ENCODE results near the gene PAFAH1B2. TPM values are rescaled to one million over a fixed set of nuclear protein-coding genes. Genes with fewer than 3 reads are reported as not detected.

The PAFAH1B2 gene
- total RNA-seq, 1 donor from 2014 or later: 161 TPM

GRCh38 chr11:117189941-117190544 is 46.0 kb downstream of the PAFAH1B2 start:
- Mint-ChIP-seq H3K4me1 (ENCODE audit: low read depth, unreplicated experiment) (no peaks in the 10 kb centered on the region), H3K27me3 (ENCODE audit: unreplicated experiment) (peaks cover 1% of the 10 kb centered on the region), H3K36me3 (ENCODE audit: unreplicated experiment) (peaks cover 4% of the 10 kb centered on the region), H3K9me3 (ENCODE audit: unreplicated experiment) (no peaks in the 10 kb centered on the region), H3K27ac (ENCODE audit: unreplicated experiment) (no peak overlapping the region), H3K4me3 (ENCODE audit: unreplicated experiment) (no peak overlapping the region)
- DNase-seq: peak; percentile 8
- TF ChIP-seq CTCF (IDR thresholded peaks at IDR 0.05; ENCODE audit: partially characterized antibody, unreplicated experiment): no peak

GRCh38 chr11:117191680-117192400 is 47.8 kb downstream of the PAFAH1B2 start:
- Mint-ChIP-seq H3K9me3 (ENCODE audit: unreplicated experiment) (no peaks in the 10 kb centered on the region), H3K4me3 (ENCODE audit: unreplicated experiment) (no peak overlapping the region)

GRCh38 chr11:117192401-117192875 is 48.4 kb downstream of the PAFAH1B2 start:
- Mint-ChIP-seq H3K9me3 (ENCODE audit: unreplicated experiment) (no peaks in the 10 kb centered on the region), H3K4me1 (ENCODE audit: low read depth, unreplicated experiment) (no peaks in the 10 kb centered on the region), H3K36me3 (ENCODE audit: unreplicated experiment) (no peaks in the 10 kb centered on the region), H3K27ac (ENCODE audit: unreplicated experiment) (no peak overlapping the region), H3K4me3 (ENCODE audit: unreplicated experiment) (no peak overlapping the region), H3K27me3 (ENCODE audit: unreplicated experiment) (peaks cover 2% of the 10 kb centered on the region)
- no peak for DNase-seq
- TF ChIP-seq CTCF (IDR thresholded peaks at IDR 0.05; ENCODE audit: partially characterized antibody, unreplicated experiment): no peak

More at GRCh38 chr11:117191680-117192400, 47.8 kb downstream of the PAFAH1B2 start:
- H3K4me1 Mint-ChIP-seq (ENCODE audit: low read depth, unreplicated experiment): no peaks in the 10 kb centered on the region
- no peak for TF ChIP-seq CTCF (IDR thresholded peaks at IDR 0.05; ENCODE audit: partially characterized antibody, unreplicated experiment)
- no peak for DNase-seq
- H3K27ac Mint-ChIP-seq (ENCODE audit: unreplicated experiment): no peak overlapping the region
- H3K36me3 Mint-ChIP-seq (ENCODE audit: unreplicated experiment): peaks cover 4% of the 10 kb centered on the region
- H3K27me3 Mint-ChIP-seq (ENCODE audit: unreplicated experiment): no peaks in the 10 kb centered on the region

- peaks cover 6% of the 10 kb centered on the region for H3K27me3 Mint-ChIP-seq (ENCODE audit: unreplicated experiment)
- no peak overlapping the region for H3K4me3 Mint-ChIP-seq (ENCODE audit: unreplicated experiment)
- DNase-seq: no peak
- H3K9me3 Mint-ChIP-seq (ENCODE audit: unreplicated experiment): no peaks in the 10 kb centered on the region
- H3K27ac Mint-ChIP-seq (ENCODE audit: unreplicated experiment): no peak overlapping the region
- H3K36me3 Mint-ChIP-seq (ENCODE audit: unreplicated experiment): no peaks in the 10 kb centered on the region
- no peak for TF ChIP-seq CTCF (IDR thresholded peaks at IDR 0.05; ENCODE audit: partially characterized antibody, unreplicated experiment)
- H3K4me1 Mint-ChIP-seq (ENCODE audit: low read depth, unreplicated experiment): no peaks in the 10 kb centered on the region
These were observed 49.3 kb downstream of the PAFAH1B2 start for GRCh38 chr11:117193130-117194020.

Measured in glutamatergic neuron (in vitro differentiated cells).